Umbilical cord (tissue), 2 donors: ENCODE data around the gene PRKCE. TPM values are rescaled to one million over a fixed set of nuclear protein-coding genes. Genes with fewer than 3 reads are reported as not detected.

Experiments
- DNase-seq: peaks from one replicate; pipeline ENCODE4 v3.0.0-alpha.2; 2015; ENCODE audit warnings: low spot score
- total RNA-seq: library from RNA; depleted of rRNA; stranded (reverse); fragments of >200 nt; gene quantifications from one replicate; pipeline ENCODE4 v1.2.3, GENCODE V29; 2014; ENCODE audit warnings: low replicate concordance; ENCODE audit not compliant: insufficient read depth

Gene PRKCE
- total RNA-seq, 1 donor from 2014 or later, result 8.2 TPM

GRCh38 chr2:45834372-45834771 is 182.9 kb downstream of the PRKCE start:
- no peak for DNase-seq

DNA sequence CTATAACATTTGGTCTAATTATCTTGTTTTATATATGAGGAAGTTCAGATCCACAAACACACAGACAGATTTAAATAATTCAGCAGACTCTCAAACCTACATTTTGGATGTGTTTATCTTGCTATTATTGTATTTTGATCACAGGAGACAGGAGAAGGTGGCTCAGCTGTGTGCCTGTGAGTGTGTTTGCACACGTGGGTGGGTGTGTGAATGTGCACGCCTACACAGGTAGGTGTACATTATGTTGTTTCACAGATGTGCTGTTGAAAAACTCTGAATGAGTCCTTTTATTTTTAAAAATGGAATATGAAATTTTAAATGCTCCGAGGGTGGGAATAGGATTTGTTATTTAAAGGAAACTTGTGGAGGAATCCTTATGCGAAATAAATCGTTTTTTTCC is 183.4 kb downstream of the PRKCE start:
- DNase-seq, result no peak

DNA sequence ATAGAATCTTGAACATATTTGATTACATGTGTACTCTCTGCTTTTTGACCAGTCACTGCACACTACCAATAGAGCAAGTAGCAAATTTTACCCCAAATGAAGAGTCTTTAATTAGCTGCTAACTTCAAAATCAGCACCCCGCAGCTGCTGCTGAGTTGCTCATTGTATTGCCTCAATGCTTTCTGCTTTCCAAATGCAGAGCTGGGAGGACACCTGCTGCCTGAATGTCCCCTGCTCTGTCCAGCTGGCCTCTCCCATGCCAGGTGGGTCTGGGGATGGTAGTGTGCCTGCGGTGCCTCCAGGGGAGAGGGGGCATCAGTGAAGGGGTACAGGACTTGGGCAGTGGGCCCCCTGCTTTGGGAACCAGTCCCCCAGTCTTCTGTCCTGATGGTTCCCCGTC is 184.8 kb downstream of the PRKCE start:
- no peak for DNase-seq

DNA sequence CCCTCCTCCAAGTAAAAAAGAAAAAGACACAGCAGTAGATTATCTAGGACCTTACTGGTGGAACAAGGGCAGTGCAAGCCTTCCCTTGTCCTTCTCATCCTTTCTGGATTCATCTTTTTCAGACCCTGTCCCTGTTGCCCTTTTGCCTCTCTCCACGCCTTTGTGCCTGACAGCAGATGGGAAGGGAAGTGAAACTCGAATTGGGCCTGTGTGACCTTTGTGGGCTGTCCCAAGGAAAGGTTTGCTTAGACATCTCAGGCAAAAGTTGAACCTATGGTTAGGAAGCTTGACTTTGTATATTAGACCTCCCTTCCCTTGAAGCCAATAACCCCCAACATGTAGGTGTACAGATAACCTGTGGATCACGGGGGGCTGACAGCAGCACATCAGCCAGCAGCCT is 185.3 kb downstream of the PRKCE start:
- no peak for DNase-seq

DNA sequence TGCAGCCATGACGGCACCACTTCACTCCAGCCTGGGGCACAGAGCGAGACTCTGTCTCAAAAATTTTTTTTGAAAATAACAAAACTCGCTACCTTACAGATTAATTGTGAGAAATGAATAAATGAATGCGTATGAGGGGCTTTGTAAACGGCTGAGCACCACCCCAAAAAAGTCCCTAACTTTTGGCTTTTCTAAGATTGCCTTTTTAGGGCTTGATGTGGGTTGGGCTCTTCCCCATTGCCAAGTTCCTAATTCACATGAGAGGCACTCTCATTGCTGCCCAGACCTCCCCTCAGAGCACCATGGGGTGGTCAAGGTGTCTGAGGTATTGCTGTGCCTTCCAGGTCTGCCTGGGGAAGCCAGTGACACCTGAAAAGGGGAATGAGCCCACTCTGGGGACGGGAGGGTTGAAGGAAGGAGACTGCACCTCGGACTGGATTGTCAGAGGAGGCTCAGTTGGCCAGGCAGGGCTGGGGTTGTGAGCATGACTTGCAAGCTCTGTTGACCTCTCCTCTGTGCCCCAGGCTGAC is 186.4 kb downstream of the PRKCE start:
- no peak for DNase-seq

GRCh38 chr2:45839508-45840251 is 188.2 kb downstream of the PRKCE start:
- peak; percentile 56 for DNase-seq

- DNase-seq, result no peak
Measured at GRCh38 chr2:45840481-45840880, 189.0 kb downstream of the PRKCE start.

GRCh38 chr2:45841752-45842407 is 190.4 kb downstream of the PRKCE start:
- DNase-seq, result no peak

GRCh38 chr2:45843136-45843535 is 191.7 kb downstream of the PRKCE start:
- no peak for DNase-seq

DNA sequence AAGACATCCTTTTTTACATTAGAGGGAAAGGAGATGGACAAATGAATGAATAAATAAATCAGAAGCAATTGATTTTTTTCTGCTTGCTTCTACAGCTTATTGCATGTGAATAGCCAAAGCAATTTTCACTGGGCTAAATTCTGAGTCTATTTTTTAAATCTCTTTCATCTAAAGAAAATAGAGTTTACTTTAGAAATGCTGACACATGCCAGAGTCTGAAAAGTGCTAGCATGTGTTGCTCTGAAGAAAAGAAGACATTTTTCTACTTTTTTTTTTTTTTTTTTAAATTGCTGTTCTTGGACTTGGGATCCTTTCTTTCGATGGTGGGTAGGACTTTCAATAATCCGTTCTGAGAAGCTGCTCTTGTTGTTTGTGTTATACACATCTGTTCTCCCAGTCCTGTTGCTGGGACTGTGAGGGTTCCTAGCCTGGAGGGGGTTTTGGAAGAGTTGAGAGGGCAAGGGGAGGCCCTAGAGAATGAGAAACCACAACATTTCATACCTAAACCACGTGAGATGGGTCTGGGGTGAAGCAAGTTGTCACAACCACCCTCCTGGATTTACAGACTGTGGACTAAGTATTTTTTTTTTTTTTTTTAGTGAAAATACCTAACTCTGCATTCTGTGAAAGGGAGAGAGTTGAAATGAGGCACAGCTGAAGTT is 193.5 kb downstream of the PRKCE start:
- no peak for DNase-seq

DNA sequence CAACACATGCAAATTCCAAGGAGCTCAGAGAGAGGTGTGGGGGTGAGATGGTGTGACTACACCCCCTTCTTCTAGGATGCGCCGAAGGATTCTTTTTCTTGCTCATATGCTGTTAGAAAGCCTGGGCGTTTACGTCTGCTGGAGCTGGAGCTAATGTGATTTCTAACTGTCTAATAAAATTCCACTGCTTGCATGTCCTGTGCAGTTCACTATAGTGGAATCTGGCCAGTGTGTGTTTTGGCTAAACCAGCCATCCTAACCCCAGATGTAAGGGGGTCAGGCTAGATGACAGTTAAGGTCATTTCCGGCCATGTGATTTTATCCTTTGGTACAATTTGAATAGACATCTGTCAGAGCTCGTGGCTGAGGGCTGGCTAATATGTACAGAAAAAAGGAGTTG is 194.1 kb downstream of the PRKCE start:
- DNase-seq, result peak; percentile 48

DNA sequence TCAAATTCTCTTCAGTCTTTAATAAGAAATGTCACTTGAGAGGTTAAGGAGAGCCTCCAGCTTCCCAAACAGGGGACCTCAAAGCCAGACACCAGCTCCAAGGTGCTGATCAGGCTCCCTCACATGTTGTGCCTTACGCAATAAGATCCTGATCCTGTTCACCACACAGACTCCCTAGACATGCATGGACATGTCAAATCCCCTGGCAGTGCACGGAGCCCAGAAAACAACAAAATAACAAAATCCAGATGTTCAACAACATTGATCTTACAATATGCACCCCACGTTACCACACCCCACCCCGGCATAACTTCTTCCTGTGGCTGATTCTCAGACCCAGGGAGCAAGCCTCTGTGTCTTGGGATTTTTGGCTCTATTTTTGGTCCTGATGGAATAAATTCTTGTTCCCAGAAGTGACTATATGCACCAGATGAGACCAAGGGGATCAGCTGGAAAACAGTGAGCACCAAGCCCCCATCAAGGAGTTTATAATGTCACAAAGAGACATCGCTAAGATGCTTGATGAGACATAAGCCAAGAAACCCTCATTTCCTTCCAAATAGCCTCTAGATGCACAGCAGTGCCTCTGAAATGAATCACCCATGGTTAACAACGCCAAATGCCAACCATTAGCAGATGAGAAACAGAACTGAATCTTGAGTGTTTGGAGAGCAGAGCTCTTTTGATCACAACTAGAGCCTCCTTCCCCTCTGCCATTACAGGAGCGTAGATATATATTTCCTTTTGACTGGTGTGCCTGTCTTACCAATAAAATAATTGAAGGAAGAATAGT is 198.2 kb downstream of the PRKCE start:
- no peak for DNase-seq

- no peak for DNase-seq
Measured at GRCh38 chr2:45850558-45850957, 199.1 kb downstream of the PRKCE start.

GRCh38 chr2:45851111-45851510 is 199.6 kb downstream of the PRKCE start:
- DNase-seq, result no peak

DNA sequence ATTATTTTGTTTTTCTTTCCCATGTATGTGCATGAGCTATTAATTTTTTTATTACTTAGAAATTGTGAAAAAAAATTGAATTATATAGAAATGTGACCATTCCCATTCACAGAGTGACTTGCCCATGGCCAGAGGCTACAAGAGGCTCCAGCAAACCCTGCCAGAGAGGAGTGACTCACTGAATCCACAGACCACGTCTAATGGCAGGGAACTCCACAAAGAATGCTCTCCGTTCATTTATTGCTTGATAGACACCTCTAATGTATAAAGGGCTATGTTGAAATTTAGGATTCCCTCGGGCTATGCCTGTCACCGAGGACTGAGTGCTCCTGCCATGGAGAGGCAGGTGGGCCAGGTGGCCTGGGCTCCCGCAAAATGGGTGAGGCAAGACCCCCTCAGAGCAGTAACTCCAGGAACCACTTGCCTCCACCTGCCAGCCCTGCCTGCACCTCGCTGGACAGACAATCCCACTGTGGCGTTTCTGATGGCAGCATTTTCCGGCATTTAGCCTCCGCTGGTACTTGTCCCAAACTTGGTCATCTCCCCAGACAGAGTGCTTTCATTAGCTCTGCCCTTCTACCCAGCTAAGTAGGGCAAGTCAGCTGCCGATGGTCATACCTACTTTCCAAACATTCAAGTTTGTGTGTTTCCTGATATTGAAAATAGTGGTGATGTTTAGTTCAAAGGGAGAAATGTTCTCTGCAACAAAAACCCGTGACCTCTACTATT is 200.3 kb downstream of the PRKCE start:
- DNase-seq, result no peak

DNA sequence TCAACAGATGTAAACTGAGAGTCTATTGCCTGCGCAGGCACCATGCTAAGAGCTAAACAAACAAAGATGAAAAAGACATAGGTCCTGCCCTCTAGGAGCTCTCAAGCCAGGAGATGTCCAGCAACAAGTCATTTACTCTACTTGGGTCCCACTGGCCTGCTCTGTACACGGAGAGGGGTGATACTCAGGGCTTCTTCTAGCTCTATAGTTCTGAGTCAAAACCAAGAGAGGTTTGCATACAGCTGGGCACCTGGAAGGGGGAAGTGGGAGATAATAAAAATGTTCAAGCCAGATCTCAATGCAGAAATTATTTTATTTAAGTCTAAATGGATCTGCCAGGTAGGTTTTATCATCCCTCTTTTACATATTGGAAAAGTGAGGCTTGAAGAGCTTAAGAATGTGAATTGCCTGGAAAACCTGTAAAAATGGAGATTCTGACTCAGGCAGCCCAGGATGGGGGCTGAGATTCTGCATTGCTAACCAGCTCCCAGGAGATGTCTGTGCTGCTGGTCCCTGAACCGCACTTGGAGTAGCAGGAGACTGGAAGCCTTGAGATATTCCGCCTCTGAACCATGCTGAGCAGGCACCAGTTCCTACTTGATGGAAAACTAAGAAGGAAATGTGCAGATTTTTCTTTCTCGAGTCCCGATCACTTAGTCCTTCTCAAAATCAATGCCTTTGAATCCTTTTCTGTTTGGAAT is 201.1 kb downstream of the PRKCE start:
- DNase-seq, result no peak

DNA sequence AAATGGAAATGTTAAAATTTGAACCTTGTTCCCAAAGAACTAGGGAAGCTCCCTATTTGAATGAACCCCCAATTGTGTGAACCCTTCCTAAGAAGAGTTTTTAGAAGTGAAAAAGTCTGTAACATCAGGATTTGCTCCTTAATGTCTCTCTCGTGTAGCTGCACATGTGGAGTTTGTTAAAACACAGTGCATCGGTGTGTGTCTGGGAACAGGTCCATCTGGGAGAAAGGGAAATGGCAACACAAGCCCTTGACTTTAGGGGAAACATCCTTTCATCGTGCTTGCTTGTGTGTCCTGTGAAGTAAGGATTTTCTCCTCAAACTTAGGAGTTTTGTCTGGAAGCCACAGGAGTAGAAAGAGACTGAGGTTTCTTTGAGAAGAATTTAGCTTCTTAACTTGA is 203.9 kb downstream of the PRKCE start:
- DNase-seq, result no peak

DNA sequence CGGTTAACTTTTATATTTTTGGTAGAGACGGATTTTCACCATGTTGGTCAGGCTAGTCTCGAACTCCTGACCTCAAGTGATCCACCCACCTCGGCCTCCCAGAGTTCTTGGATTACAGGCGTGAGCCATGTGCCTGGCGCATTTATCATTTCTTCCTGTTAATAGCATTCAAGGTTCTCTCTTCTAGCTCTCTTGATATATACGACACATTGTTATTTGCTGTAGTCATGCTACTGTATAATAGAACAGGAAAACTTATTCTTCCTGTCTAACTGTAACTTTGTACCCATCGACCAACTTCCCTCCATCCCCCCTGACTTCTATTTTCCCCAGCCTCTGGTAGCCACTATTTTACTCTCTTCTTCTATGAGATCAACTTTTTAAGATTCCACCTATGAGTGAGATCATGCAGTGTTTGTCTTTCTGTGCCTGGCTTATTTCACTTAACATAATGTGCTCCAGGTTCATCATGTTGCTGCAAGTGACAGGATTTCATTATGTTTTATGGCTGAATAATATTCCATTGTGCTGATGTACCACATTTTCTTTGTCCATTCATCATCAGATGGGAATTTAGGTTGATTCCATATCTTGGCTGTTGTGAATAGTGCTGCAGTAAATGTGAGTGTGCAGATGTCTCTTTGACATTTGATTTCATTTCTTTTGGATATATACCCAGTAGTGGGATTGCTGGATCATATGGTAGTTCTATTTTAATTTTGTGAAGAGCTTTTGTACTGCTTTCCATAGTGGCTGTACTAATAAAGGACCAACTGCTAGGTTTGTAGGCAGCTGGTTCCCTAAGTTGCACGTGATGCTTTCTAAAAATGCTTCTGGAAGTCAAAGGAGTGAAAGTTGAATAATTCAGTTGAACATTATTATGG is 205.2 kb downstream of the PRKCE start:
- DNase-seq, result no peak

DNA sequence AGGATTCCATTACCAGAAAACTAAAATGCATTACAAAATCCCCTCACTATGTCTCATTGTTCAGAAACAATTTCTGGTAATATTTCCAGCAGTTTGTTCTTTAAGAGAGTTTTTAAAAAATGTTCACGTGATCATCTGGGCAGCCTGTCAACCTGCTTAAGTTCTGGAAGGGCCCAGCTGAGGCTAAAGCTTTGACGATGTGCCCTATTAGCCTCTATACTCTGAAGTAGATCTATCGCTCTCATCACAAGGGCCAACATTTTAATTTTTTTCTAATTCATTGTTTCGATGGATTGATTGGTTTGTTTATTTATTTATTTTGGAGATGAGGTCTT is 205.8 kb downstream of the PRKCE start:
- no peak for DNase-seq
